Neural crest cell (in vitro differentiated cells): Measurements from ENCODE around the gene GRIA4. TPM values are rescaled to one million over a fixed set of nuclear protein-coding genes. Genes with fewer than 3 reads are reported as not detected.
"Not testable (repeated sequence)": the region's sequence is repeated elsewhere in the genome, so short reads cannot be mapped to it uniquely, and the experiment has no call there.

Experiments used
- DNase-seq: peaks from one replicate; pipeline ENCODE4 v3.0.0; 2021; ENCODE audit warnings: low read depth, mixed read lengths, low spot score
- H3K27ac Mint-ChIP-seq: one replicate; pipeline ENCODE4 v1.8.0; 2021; ENCODE audit warnings: mild to moderate bottlenecking, mixed read lengths; ENCODE audit not compliant: unreplicated experiment
- H3K27me3 Mint-ChIP-seq: 2 replicates; pipeline ENCODE4 v1.8.0; 2021; ENCODE audit warnings: low read depth, mild to moderate bottlenecking, mixed read lengths
- H3K36me3 Mint-ChIP-seq: 2 replicates; pipeline ENCODE4 v1.8.0; 2021; ENCODE audit warnings: low read depth, mild to moderate bottlenecking, mixed read lengths
- H3K4me1 Mint-ChIP-seq: 2 replicates; pipeline ENCODE4 v1.8.0; 2021; ENCODE audit warnings: mixed read lengths
- H3K4me3 Mint-ChIP-seq: one replicate; pipeline ENCODE4 v1.8.0; 2021; ENCODE audit warnings: mild to moderate bottlenecking, mixed read lengths
- H3K9me3 Mint-ChIP-seq: 2 replicates; pipeline ENCODE4 v1.8.0; 2021; ENCODE audit warnings: mixed read lengths
- total RNA-seq: library from RNA; stranded (reverse); gene quantifications from 2 replicates; pipeline ENCODE4 v1.2.1, GENCODE V29; 2021
- TF ChIP-seq, protein P1 (sequence below): fragments of 200-600 bp; sonication (generic); conservative IDR thresholded peaks from 2 replicates; pipeline ENCODE4 v1.5.0; 2021; ENCODE audit warnings: antibody characterized with exemption, mild to moderate bottlenecking

The GRIA4 gene
- total RNA-seq, 1 donor from 2014 or later: 2.9 TPM

DNA sequence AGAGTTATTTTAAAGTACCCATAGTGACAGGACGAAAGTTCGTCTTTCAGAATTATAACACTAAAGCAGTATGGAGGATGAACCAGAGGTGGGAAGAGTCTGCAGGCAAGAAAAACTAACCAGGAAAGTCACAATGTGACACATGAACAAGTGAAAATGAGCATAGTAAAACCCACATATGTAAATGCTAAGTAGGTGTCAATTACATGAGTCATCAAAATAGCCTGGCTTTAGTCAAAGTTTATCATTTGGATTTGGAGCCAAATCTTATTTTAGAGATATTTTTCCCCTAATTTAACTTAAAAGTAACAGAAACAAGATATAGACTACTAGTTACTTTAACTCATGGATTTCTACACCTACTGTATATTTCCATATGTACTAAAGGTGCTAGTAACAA is 159.8 kb downstream of the GRIA4 start:
- TF ChIP-seq, protein P1, sequence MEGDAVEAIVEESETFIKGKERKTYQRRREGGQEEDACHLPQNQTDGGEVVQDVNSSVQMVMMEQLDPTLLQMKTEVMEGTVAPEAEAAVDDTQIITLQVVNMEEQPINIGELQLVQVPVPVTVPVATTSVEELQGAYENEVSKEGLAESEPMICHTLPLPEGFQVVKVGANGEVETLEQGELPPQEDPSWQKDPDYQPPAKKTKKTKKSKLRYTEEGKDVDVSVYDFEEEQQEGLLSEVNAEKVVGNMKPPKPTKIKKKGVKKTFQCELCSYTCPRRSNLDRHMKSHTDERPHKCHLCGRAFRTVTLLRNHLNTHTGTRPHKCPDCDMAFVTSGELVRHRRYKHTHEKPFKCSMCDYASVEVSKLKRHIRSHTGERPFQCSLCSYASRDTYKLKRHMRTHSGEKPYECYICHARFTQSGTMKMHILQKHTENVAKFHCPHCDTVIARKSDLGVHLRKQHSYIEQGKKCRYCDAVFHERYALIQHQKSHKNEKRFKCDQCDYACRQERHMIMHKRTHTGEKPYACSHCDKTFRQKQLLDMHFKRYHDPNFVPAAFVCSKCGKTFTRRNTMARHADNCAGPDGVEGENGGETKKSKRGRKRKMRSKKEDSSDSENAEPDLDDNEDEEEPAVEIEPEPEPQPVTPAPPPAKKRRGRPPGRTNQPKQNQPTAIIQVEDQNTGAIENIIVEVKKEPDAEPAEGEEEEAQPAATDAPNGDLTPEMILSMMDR: no peak
- Mint-ChIP-seq H3K27me3 (no peaks in the 10 kb centered on the region), H3K27ac (no peak overlapping the region), H3K4me1 (no peaks in the 10 kb centered on the region), H3K36me3 (no peaks in the 10 kb centered on the region), H3K4me3 (no peak overlapping the region), H3K9me3 (no peaks in the 10 kb centered on the region)
- DNase-seq: no peak

DNA sequence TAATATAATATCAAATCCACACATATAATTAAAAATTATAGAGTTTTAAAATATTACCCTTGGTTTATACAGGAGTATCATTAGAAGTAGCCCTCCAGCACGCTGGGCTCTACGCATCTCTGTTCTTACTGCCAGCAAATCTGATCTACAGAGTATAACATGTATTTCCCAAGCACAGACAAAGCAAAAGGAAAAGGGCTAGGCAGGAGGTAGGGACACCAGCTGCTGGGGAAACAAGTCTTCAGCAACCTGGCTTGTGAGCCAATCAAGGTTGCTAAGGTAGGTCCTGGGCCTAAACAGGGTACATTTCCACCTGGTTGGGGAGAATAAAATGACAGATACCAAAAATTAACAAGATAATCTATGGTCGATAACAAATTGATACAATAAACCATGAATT is 163.6 kb downstream of the GRIA4 start:
- not testable (repeated sequence) for H3K4me3 Mint-ChIP-seq, H3K36me3 Mint-ChIP-seq, H3K4me1 Mint-ChIP-seq, DNase-seq, H3K27me3 Mint-ChIP-seq, H3K9me3 Mint-ChIP-seq, H3K27ac Mint-ChIP-seq

DNA sequence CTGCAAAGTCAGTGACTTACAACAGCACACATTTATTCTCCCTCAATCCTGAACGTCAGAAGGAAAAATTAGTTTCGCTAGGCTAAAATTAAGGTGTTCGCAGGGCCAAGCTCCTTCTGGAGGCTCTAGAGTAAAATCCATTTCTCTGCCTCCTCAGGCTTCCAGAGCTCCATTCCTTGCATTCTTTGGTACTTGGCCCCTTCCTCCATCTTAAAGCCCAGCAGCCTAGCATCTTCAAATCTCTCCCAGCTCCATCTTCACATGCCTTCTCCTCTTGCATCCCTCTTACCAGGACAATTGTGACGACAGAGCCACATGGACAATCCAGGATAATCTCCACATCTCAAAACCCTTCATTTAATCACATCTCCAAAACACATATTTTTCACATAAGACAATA is 165.0 kb downstream of the GRIA4 start:
- H3K4me3 Mint-ChIP-seq: no peak overlapping the region
- no peaks in the 10 kb centered on the region for H3K4me1 Mint-ChIP-seq
- no peak for DNase-seq
- H3K27ac Mint-ChIP-seq: no peak overlapping the region
- TF ChIP-seq, protein P1: no peak
- no peaks in the 10 kb centered on the region for H3K36me3 Mint-ChIP-seq
- H3K27me3 Mint-ChIP-seq: no peaks in the 10 kb centered on the region
- no peaks in the 10 kb centered on the region for H3K9me3 Mint-ChIP-seq

DNA sequence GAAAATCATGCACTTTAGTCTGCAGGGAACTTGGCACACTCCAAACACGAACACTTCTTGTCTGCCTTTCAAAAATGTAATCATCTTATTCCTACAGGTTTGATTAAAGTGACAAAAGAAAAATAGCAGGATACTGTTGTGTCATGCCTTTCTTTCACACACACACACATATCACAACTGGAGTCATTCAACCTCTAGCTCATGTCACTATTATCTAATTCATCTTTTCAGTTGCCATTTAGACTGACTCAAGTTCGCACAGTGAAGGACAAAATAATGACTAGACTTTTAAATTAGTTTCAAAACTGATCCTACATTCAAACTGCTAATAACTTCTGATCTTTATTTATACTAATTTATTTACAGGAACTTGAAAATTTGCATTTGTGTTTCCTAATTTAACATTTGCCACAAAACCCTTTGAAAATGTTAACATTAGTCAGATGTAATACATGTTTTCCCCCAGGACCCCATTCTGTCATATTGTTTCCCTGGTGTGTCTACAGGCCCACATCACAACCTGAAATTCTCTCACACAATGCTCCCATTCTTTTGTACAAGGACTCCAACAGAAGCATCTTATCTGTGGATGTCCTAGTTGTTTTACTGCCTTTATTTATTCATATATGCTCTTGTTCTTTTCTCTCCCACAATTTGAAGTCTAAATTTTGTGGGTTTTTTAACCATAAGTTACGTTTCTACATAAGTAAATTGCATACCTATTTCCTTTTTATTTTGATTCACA is 171.1 kb downstream of the GRIA4 start:
- no peak for DNase-seq
- H3K27ac Mint-ChIP-seq: no peak overlapping the region
- H3K9me3 Mint-ChIP-seq: no peaks in the 10 kb centered on the region
- H3K4me1 Mint-ChIP-seq: peaks cover 22% of the 10 kb centered on the region
- TF ChIP-seq, protein P1: no peak
- H3K36me3 Mint-ChIP-seq: no peaks in the 10 kb centered on the region
- H3K27me3 Mint-ChIP-seq: no peaks in the 10 kb centered on the region
- no peak overlapping the region for H3K4me3 Mint-ChIP-seq

DNA sequence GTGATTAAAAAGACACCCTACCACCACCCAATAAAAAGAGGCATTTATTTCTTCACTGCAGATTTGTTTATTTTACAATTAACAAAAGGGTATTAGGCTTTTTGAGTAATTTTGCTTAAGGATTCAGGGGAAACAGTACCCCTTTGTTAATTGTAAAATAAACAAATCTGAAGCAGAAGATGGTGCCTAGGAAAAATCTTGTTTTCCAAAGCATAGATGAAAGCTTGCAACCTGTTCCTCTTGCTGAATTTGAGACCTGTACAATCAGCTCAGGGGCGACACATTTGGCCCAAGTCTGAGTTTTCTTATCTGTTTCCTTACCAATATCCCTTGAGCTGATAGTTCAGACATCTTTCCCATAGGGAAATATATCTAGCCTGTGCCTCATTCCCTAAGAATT is 171.9 kb downstream of the GRIA4 start:
- TF ChIP-seq, protein P1: no peak
- H3K27me3 Mint-ChIP-seq: no peaks in the 10 kb centered on the region
- H3K4me1 Mint-ChIP-seq: peaks cover 25% of the 10 kb centered on the region
- no peak overlapping the region for H3K27ac Mint-ChIP-seq
- DNase-seq: no peak
- no peak overlapping the region for H3K4me3 Mint-ChIP-seq
- no peaks in the 10 kb centered on the region for H3K36me3 Mint-ChIP-seq
- H3K9me3 Mint-ChIP-seq: no peaks in the 10 kb centered on the region

DNA sequence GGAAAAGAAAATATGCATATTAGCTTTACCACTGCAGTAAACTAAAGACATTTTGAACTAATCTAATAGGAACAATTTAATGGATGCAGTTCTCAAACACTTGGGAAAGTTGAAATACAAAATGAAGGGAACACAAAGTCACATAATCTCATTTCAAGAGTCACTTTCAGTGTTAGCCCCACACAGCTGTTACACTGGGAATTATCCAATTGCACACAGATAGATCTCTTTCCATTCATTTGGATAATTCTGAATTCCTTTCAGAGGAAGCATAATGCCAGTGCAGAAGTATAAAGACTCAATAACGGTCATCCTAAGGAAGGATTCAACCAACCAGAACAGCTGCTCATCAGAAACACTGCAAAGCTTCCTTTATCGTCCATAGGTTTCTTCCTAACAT is 173.3 kb downstream of the GRIA4 start:
- no peaks in the 10 kb centered on the region for H3K27me3 Mint-ChIP-seq

DNA sequence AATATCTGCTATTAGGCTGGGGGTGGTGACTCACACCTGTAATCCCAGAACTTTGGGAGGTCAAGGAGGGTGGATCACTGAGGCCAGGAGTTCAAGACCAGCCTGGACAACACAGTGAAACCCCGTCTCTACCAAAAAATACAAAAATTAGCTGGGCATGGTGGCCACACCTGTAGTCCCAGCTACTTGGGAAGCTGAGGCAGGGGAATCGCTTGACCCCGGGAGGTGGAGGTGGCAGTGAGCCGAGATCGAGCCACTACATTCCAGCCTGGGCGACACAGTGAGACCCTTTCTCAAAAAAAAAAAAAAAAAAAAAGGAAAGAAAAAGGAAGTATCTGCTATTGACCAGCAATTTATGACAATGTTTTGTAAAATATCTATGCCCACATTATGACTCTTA is 176.0 kb downstream of the GRIA4 start:
- H3K27me3 Mint-ChIP-seq, H3K27ac Mint-ChIP-seq, H3K9me3 Mint-ChIP-seq, DNase-seq, H3K36me3 Mint-ChIP-seq, H3K4me3 Mint-ChIP-seq: not testable (repeated sequence)
- H3K4me1 Mint-ChIP-seq: peaks cover 24% of the 10 kb centered on the region

More for the DNA sequence above, 173.3 kb downstream of the GRIA4 start:
- TF ChIP-seq, protein P1: no peak
- no peak overlapping the region for H3K4me3 Mint-ChIP-seq
- no peaks in the 10 kb centered on the region for H3K36me3 Mint-ChIP-seq
- no peak for DNase-seq
- H3K4me1 Mint-ChIP-seq: peaks cover 27% of the 10 kb centered on the region
- no peaks in the 10 kb centered on the region for H3K9me3 Mint-ChIP-seq
- H3K27ac Mint-ChIP-seq: no peak overlapping the region
